Panc1 (cell line): ENCODE data around the gene CACNA1I. TPM values are rescaled to one million over a fixed set of nuclear protein-coding genes. Genes with fewer than 3 reads are reported as not detected.

Experiments
- ATAC-seq: fragments of 200-7000 bp; cut with Tn5 transposase; 2 replicates; pipeline ENCODE4 v1.9.1; 2020; ENCODE audit warnings: mild to moderate bottlenecking, moderate library complexity
- BruUV-seq: library from RNA; stranded (reverse); fragments of 400-500 nt; replicated peaks from 2 replicates; lab custom pipeline; 2021; lab: Mats Ljungman, UMichigan
- CTCF ChIA-PET: fragments of 300-600 bp; sonication (Branson Sonifier 250); formaldehyde crosslinking; loops from one replicate; lab custom pipeline; 2022; ENCODE audit warnings: antibody characterized with exemption; lab: Charles Lee
- POLR2A ChIA-PET: fragments of 300-600 bp; sonication (Branson Sonifier 250); formaldehyde crosslinking; loops from one replicate; lab custom pipeline; 2022; ENCODE audit warnings: antibody characterized with exemption; lab: Charles Lee
- DNase-seq: peaks from one replicate; pipeline ENCODE4 v3.0.0-alpha.2; 2010; ENCODE audit warnings: low read depth, low spot score
- H3K27ac ChIP-seq: 2 replicates; pipeline ENCODE4 v1.5.1; 2011; ENCODE audit warnings: mild to moderate bottlenecking, low read length, inconsistent platforms
- H3K27me3 ChIP-seq: fragments of 200-500 bp; sonication (Bioruptor generic); 2 replicates; pipeline ENCODE4 v1.6.0; 2014; ENCODE audit warnings: low read length, inconsistent platforms; ENCODE audit not compliant: control insufficient read depth, insufficient read depth
- H3K36me3 ChIP-seq: fragments of 200-500 bp; sonication (Bioruptor generic); 2 replicates; pipeline ENCODE4 v1.5.1; 2014; ENCODE audit warnings: inconsistent platforms, mild to moderate bottlenecking, low read length, moderate library complexity; ENCODE audit not compliant: control insufficient read depth, insufficient read depth
- H3K4me1 ChIP-seq: 2 replicates; pipeline ENCODE4 v1.5.1; 2011; ENCODE audit warnings: inconsistent platforms, mild to moderate bottlenecking, low read length, moderate library complexity; ENCODE audit not compliant: control insufficient read depth, insufficient read depth
- H3K4me3 ChIP-seq, 2 experiments: 2 replicates each; pipeline ENCODE4 v1.5.1; 2011 to 2012; ENCODE audit warnings: low read depth in 2 of 2, low read length in 2 of 2, mild to moderate bottlenecking in 2 of 2, inconsistent platforms in 1 of 2, moderate library complexity in 1 of 2
- H3K9me3 ChIP-seq: fragments of 200-500 bp; sonication (Bioruptor generic); 2 replicates; pipeline ENCODE4 v1.5.1; 2014; ENCODE audit warnings: low read depth, mild to moderate bottlenecking, inconsistent platforms, low read length, moderate library complexity; ENCODE audit not compliant: control insufficient read depth, insufficient read depth
- CTCF ChIP-seq: fragments of 450-650 bp; IDR thresholded peaks from 2 replicates; pipeline ENCODE4 v1.5.1; 2017; ENCODE audit warnings: mild to moderate bottlenecking
- POLR2AphosphoS5 ChIP-seq: IDR thresholded peaks from 2 replicates; pipeline ENCODE4 v1.6.1; 2012; ENCODE audit warnings: mild to moderate bottlenecking, low read depth, low read length, moderate library complexity
- REST ChIP-seq, 2 experiments: IDR thresholded peaks; 2 replicates each; pipeline ENCODE4 v1.6.1; 2011 to 2012; ENCODE audit warnings: low read depth in 2 of 2, control low read depth in 1 of 2, low read length in 1 of 2, mild to moderate bottlenecking in 1 of 2, moderate library complexity in 1 of 2; ENCODE audit not compliant: insufficient read depth in 1 of 2
- SIN3A ChIP-seq: IDR thresholded peaks from 2 replicates; pipeline ENCODE4 v1.6.1; 2012; ENCODE audit warnings: low read depth, mild to moderate bottlenecking, low read length, moderate library complexity, borderline replicate concordance; ENCODE audit not compliant: insufficient read depth
- TCF7L2 ChIP-seq: IDR thresholded peaks from 2 replicates; pipeline ENCODE4 v1.6.1; 2011; ENCODE audit warnings: mild to moderate bottlenecking, low read depth, low read length, inconsistent platforms
- in situ Hi-C: cut with HindIII; loops from 2 replicates; pipeline ENCODE4 v1.10.0; 2016; ENCODE audit warnings: low sequenced_read_pairs, low pct_unique_long_range_greater_than_20kb
- intact Hi-C: fragments of 100-400 bp; cut with micrococcal nuclease; formaldehyde crosslinking; loops from one replicate; pipeline ENCODE4 v1.10.0; 2022; ENCODE audit not compliant: unreplicated experiment
- total RNA-seq: library from RNA; stranded (reverse); gene quantifications from one replicate; pipeline ENCODE4 v1.2.1, GENCODE V29; 2021; ENCODE audit not compliant: unreplicated experiment

The CACNA1I gene
- total RNA-seq, 1 experiment from 2014 or later = 0.23 TPM

GRCh38 chr22:39669432-39669831 lies 98.9 kb downstream of the CACNA1I start:
- DNase-seq (no peak), ATAC-seq (no peak)
- CTCF ChIA-PET = no interaction called here
- Histone ChIP-seq H3K4me1 (no peaks in the 10 kb centered on the region), H3K27ac (no peak overlapping the region), H3K36me3 (no peaks in the 10 kb centered on the region), H3K4me3 (no peak overlapping the region), H3K9me3 (no peaks in the 10 kb centered on the region), H3K27me3 (no peaks in the 10 kb centered on the region)
- in situ Hi-C loops (no loop called here), intact Hi-C loops (no loop called here)
- POLR2A ChIA-PET = no interaction called here
- TF ChIP-seq REST (IDR thresholded peaks at IDR 0.05; ENCODE audit: insufficient read depth in 1 of 2, low read depth in 2 of 2, low read length in 1 of 2) (no peak), TCF7L2 (no peak), POLR2AphosphoS5 (no peak), CTCF (no peak), SIN3A (no peak)
- BruUV-seq = no TSS peak

GRCh38 chr22:39671936-39672335 lies 101.4 kb downstream of the CACNA1I start:
- H3K27me3 ChIP-seq = no peaks in the 10 kb centered on the region
- ChIA-PET CTCF (interaction anchor here (0.6 kb wide), 1 partner anchor 61 kb away, joined by 3 read pairs; no protein-coding TSS in a partner anchor), POLR2A (no interaction called here)
- no peaks in the 10 kb centered on the region for H3K9me3 ChIP-seq
- intact Hi-C loops (no loop called here), in situ Hi-C loops (no loop called here)
- H3K36me3 ChIP-seq = no peaks in the 10 kb centered on the region
- no peak for DNase-seq
- TF ChIP-seq CTCF (no peak), POLR2AphosphoS5 (no peak), SIN3A (no peak), TCF7L2 (no peak), REST (IDR thresholded peaks at IDR 0.05; ENCODE audit: insufficient read depth in 1 of 2, low read depth in 2 of 2, low read length in 1 of 2) (no peak)
- BruUV-seq = no TSS peak
- H3K4me3 ChIP-seq = no peak overlapping the region
- ATAC-seq = no peak
- H3K4me1 ChIP-seq = no peaks in the 10 kb centered on the region
- H3K27ac ChIP-seq = no peak overlapping the region
